HCT116 (cell line): ENCODE data around the gene WSB1. TPM values are rescaled to one million over a fixed set of nuclear protein-coding genes. Genes with fewer than 3 reads are reported as not detected.

Experiments
- ATAC-seq: fragments of 200-7000 bp; cut with Tn5 transposase; 2 replicates; pipeline ENCODE4 v1.9.1; 2020; ENCODE audit warnings: mild to moderate bottlenecking, moderate library complexity
- BruUV-seq: library from RNA; stranded (reverse); fragments of 400-500 nt; replicated peaks from 2 replicates; lab custom pipeline; 2021; lab: Mats Ljungman, UMichigan
- CTCF ChIA-PET: fragments of 300-600 bp; sonication (Branson Sonifier 250); formaldehyde crosslinking; loops from one replicate; lab custom pipeline; 2021; ENCODE audit warnings: antibody characterized with exemption; lab: Charles Lee
- POLR2A ChIA-PET: fragments of 300-600, 350-600 bp; sonication (Branson Sonifier 250); formaldehyde crosslinking; loops from one replicate; lab custom pipeline; 2021; ENCODE audit warnings: antibody characterized with exemption; lab: Charles Lee
- RAD21 ChIA-PET, 2 experiments: fragments of 300-600 bp; sonication (Branson Sonifier 250); formaldehyde crosslinking; loops; one replicate each; lab custom pipeline; 2023; ENCODE audit warnings: low total read pairs in 2 of 2; ENCODE audit not compliant: uncharacterized antibody in 2 of 2, unreplicated experiment in 2 of 2, low non-redundant PET in 1 of 2; lab: Charles Lee
- DNase-seq: peaks from one replicate; pipeline ENCODE4 v3.0.0-alpha.2; 2010; ENCODE audit warnings: low read depth, low spot score
- H2AFZ ChIP-seq: fragments of 200-600 bp; shearing (Covaris generic), sonication (generic); 2 replicates; pipeline ENCODE4 v1.6.1; 2017; ENCODE audit warnings: low read depth, mixed run types, mixed read lengths, antibody characterized with exemption, low read length; ENCODE audit not compliant: poor library complexity, severe bottlenecking
- H3K27ac ChIP-seq: 2 replicates; pipeline ENCODE4 v1.5.1; 2012; ENCODE audit warnings: low read depth, low read length
- H3K27me3 ChIP-seq: fragments of 200-600 bp; sonication (generic); 2 replicates; pipeline ENCODE4 v1.6.1; 2016; ENCODE audit warnings: mixed run types, low read length, mixed read lengths; ENCODE audit not compliant: insufficient read depth
- H3K36me3 ChIP-seq, 2 experiments: fragments of 200-500 bp in 1 of 2; fragments of 200-600 bp in 1 of 2; sonication (Bioruptor generic) in 1 of 2; sonication (generic) in 1 of 2; 2 replicates each; pipeline versions ENCODE4 v1.5.1 to v1.6.1; 2014 to 2016; ENCODE audit warnings: low read length in 2 of 2, inconsistent platforms in 1 of 2, mixed read lengths in 1 of 2, mixed run types in 1 of 2; ENCODE audit not compliant: insufficient read depth in 2 of 2, control insufficient read depth in 1 of 2
- H3K4me1 ChIP-seq, 2 experiments: fragments of 200-600 bp in 1 of 2; sonication (generic) in 1 of 2; 2 replicates each; pipeline versions ENCODE4 v1.5.1 to v1.6.1; 2012 to 2017; ENCODE audit warnings: low read length in 2 of 2, inconsistent platforms in 1 of 2, mild to moderate bottlenecking in 1 of 2, mixed read lengths in 1 of 2, mixed run types in 1 of 2, moderate library complexity in 1 of 2; ENCODE audit not compliant: insufficient read depth in 2 of 2, control insufficient read depth in 1 of 2
- H3K4me2 ChIP-seq: fragments of 200-600 bp; sonication (generic); 2 replicates; pipeline ENCODE4 v1.6.1; 2017; ENCODE audit warnings: mixed run types, low read length, mixed read lengths
- H3K4me3 ChIP-seq, 2 experiments: fragments of 200-600 bp in 1 of 2; sonication (generic) in 1 of 2; replicated peaks in 1 of 2; 2 replicates each; pipeline ENCODE4 v1.5.1; 2011 to 2016; ENCODE audit warnings: low read length in 2 of 2, control low read depth in 1 of 2, low read depth in 1 of 2, mild to moderate bottlenecking in 1 of 2, mixed read lengths in 1 of 2, mixed run types in 1 of 2
- H3K79me2 ChIP-seq: fragments of 200-600 bp; sonication (generic); 2 replicates; pipeline ENCODE4 v1.6.1; 2017; ENCODE audit warnings: mild to moderate bottlenecking, mixed run types, low read length, moderate library complexity, mixed read lengths; ENCODE audit not compliant: insufficient read depth
- H3K9ac ChIP-seq: fragments of 200-600 bp; sonication (generic); 2 replicates; pipeline ENCODE4 v1.6.1; 2016; ENCODE audit warnings: low read length, mixed read lengths
- H3K9me2 ChIP-seq: fragments of 200-600 bp; sonication (generic), shearing (Covaris generic); 2 replicates; pipeline ENCODE4 v1.6.1; 2017; ENCODE audit warnings: mixed run types, mild to moderate bottlenecking, moderate library complexity; ENCODE audit not compliant: insufficient read depth
- H3K9me3 ChIP-seq, 2 experiments: fragments of 200-500 bp in 1 of 2; fragments of 200-600 bp in 1 of 2; sonication (Bioruptor generic) in 1 of 2; sonication (generic) in 1 of 2; 2 replicates each; pipeline ENCODE4 v1.6.1; 2014 to 2017; ENCODE audit warnings: low read length in 2 of 2, mixed read lengths in 2 of 2, inconsistent platforms in 1 of 2, low read depth in 1 of 2, mild to moderate bottlenecking in 1 of 2, mixed run types in 1 of 2, moderate library complexity in 1 of 2; ENCODE audit not compliant: control insufficient read depth in 1 of 2, insufficient read depth in 1 of 2
- H4K20me1 ChIP-seq: fragments of 200-600 bp; sonication (generic), shearing (Covaris generic); 2 replicates; pipeline ENCODE4 v1.6.1; 2017; ENCODE audit warnings: mixed run types, mild to moderate bottlenecking, moderate library complexity; ENCODE audit not compliant: insufficient read depth
- EGR1 ChIP-seq: IDR thresholded peaks from 2 replicates; pipeline ENCODE4 v1.6.1; 2012; ENCODE audit warnings: low read depth
- ELF1 ChIP-seq: IDR thresholded peaks from 2 replicates; pipeline ENCODE4 v1.6.1; 2012; ENCODE audit warnings: low read depth, borderline replicate concordance
- JUND ChIP-seq: IDR thresholded peaks from 2 replicates; pipeline ENCODE4 v1.6.1; 2012
- POLR2AphosphoS5 ChIP-seq: IDR thresholded peaks from 2 replicates; pipeline ENCODE4 v1.6.1; 2011; ENCODE audit warnings: mild to moderate bottlenecking, low read depth, low read length, moderate library complexity
- TCF7L2 ChIP-seq: IDR thresholded peaks from 2 replicates; pipeline ENCODE4 v1.7.0; 2011; ENCODE audit warnings: borderline replicate concordance, inconsistent platforms; ENCODE audit not compliant: insufficient read depth, insufficient read length; ENCODE audit errors: extremely low read depth
- ZFX ChIP-seq: fragments of 450-650 bp; IDR thresholded peaks from 2 replicates; pipeline ENCODE4 v1.6.1; 2017
- intact Hi-C: fragments of 100-400 bp; cut with micrococcal nuclease; formaldehyde crosslinking; loops from 2 replicates; pipeline ENCODE4 v1.10.0; 2022
- total RNA-seq: library from RNA; stranded (reverse); gene quantifications from one replicate; pipeline ENCODE4 v1.2.1, GENCODE V29; 2021; ENCODE audit not compliant: unreplicated experiment
- TF ChIP-seq, protein P1 (sequence below): IDR thresholded peaks from 2 replicates; pipeline ENCODE4 v1.6.1; 2012

Gene WSB1
- total RNA-seq, 1 experiment from 2014 or later: 88.0 TPM

DNA sequence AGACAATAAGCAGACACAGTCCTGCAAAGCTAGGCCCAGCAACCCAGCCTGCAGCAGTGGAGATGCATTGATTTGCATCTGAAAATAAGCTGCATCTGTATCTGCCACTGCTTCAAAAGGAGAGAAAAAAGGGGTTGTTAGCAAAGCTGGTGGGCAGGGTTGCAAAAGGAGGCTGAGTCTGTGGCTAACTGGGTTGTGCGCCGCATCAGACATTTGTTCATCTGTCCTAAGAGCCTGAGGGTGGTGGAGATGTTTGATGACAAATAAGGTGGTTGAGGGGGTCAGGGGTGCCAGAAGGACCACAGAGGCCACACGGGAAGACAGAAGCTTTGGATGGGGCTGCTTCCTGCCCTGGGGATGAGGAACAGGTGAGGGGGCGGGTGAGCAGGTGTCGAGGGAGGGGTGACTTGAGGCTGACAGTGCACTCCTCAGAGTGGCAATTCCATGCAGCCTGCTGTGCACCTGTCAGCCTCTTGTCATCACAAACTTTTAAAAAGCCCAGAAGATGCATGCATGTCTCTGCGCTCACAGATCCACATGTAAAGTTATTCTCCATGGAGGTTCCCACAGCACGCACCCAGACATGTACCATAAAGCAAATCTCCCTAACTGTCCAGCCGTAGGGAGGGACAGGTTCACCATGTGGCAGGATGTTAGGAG lies 35.4 kb downstream of the WSB1 start:
- H3K27ac ChIP-seq: no peak overlapping the region
- DNase-seq (no peak), ATAC-seq (no peak)
- no peak overlapping the region for H3K9ac ChIP-seq
- no peak overlapping the region for H3K4me2 ChIP-seq
- ChIA-PET POLR2A (no interaction called here), CTCF (interaction anchor here (1.2 kb wide), 1 partner anchor 93 kb away, joined by 3 read pairs; no protein-coding TSS in a partner anchor), RAD21 (no interaction called here)
- no peaks in the 10 kb centered on the region for H3K79me2 ChIP-seq
- TF ChIP-seq JUND: no peak
- TF ChIP-seq ZFX: no peak
- TF ChIP-seq, protein P1, sequence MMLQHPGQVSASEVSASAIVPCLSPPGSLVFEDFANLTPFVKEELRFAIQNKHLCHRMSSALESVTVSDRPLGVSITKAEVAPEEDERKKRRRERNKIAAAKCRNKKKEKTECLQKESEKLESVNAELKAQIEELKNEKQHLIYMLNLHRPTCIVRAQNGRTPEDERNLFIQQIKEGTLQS: no peak
- H3K27me3 ChIP-seq: no peaks in the 10 kb centered on the region
- H3K36me3 ChIP-seq: no peaks in the 10 kb centered on the region
- intact Hi-C loops: no loop called here
- no peaks in the 10 kb centered on the region for H3K9me3 ChIP-seq
- H2AFZ ChIP-seq: no peak overlapping the region
- H4K20me1 ChIP-seq: no peaks in the 10 kb centered on the region
- H3K4me3 ChIP-seq: no peak overlapping the region
- peaks cover 29 to 37% of the 10 kb centered on the region in 2 experiments for H3K4me1 ChIP-seq
- H3K9me2 ChIP-seq: no peaks in the 10 kb centered on the region
- BruUV-seq: no TSS peak

DNA sequence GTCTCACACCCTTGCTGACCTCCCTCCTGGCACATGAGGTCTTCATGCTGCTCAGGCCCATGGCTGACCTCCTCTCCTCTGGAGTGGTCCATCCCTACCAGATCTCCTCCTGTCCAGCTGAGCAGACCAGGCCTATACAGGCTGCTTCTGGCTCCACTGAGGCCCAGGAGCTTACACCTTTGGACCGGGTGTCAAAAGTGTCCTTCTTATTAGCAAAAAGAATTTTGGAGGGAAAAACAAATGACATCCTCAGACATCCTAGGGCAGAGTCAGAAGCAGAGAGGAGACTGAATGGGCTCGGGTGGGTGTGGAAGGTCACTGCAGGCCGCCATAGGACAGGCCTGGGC lies 38.1 kb downstream of the WSB1 start:
- no peak for TF ChIP-seq EGR1
- no peak for TF ChIP-seq ELF1
- TF ChIP-seq POLR2AphosphoS5: no peak
- TF ChIP-seq, protein P1: no peak
- no peak for TF ChIP-seq TCF7L2
- no peaks in the 10 kb centered on the region for H3K36me3 ChIP-seq
- intact Hi-C loops: loop anchor here (1.0 to 2.0 kb wide), 2 partner anchors 38 to 95 kb away; partner anchors contain the start of gene WSB1
- ChIA-PET CTCF (no interaction called here), RAD21 (interaction anchor here in 1 of 2 experiments (0.6 kb wide), 1 partner anchor 30 kb away, joined by 5 read pairs; no protein-coding TSS in a partner anchor), POLR2A (no interaction called here)
- H3K4me2 ChIP-seq: peak overlapping the region; percentile 72
- DNase-seq (no peak), ATAC-seq (no peak)
- no peaks in the 10 kb centered on the region for H3K9me2 ChIP-seq
- H3K9ac ChIP-seq: peak overlapping the region; percentile 68
- H3K4me3 ChIP-seq: peak overlapping the region in 1 of 2 experiments; percentile 57; a peak in 1 of 4 replicates
- H3K4me1 ChIP-seq: peaks cover 31 to 35% of the 10 kb centered on the region in 2 experiments
- no peaks in the 10 kb centered on the region for H3K27me3 ChIP-seq
- no TSS peak for BruUV-seq
- no peaks in the 10 kb centered on the region for H3K79me2 ChIP-seq
- H2AFZ ChIP-seq: no peak overlapping the region
- H4K20me1 ChIP-seq: no peaks in the 10 kb centered on the region
- no peaks in the 10 kb centered on the region for H3K9me3 ChIP-seq
- peak overlapping the region; percentile 92 for H3K27ac ChIP-seq
